ENCODE measurements around the gene ADAR.

DNA sequence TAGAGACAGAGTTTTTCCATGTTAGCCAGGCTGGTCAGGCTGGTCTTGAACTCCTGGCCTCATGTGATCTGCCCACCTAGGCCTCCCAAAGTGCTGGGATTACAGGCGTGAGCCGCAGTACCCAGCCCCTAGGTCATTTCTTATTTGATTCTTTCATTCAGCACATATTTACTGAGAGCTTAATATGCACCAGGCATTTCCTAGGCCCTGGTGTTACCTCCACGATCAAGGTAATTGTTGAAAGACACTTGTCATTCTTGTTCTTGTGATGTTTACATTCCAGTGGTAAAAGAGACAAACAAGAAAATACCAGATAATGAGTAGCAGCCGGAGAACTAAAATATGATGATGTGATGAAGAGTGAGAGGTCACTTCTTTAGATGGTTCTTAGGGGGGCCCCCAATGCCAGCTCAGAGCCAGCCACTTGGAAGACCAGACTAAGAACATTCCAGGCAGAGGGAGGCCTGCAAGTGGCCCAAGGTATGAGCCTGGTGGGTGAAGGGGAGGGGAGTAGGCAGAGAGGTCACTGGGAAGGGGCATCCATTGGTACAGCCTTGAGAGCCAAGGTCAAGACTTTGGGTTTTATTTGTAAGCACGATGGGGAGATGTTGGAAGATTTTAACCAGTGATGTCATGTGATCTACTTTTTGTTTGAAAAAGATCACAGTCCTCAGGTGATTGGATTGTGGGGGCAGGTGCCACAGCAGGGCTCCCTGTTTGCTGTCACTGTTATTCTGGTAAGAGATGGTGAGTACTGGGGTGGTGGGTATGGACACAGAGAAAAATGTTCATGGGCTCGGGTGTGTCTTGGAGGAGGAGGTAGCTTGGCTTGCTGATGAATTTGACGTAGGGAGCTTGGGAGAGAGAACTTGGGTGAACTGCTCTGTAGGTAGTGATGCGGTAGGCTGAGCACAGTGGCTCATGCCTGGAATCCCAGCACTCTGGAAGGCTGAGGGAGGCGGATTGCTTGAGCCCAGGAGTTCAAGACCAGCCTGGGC is 68.2 kb downstream of the ADAR start:
- TF ChIP-seq CTCF (IDR thresholded peaks at IDR 0.05): no peak
- TF ChIP-seq POLR2A (IDR thresholded peaks at IDR 0.05): no peak
- no peak for TF ChIP-seq POLR2AphosphoS5 (IDR thresholded peaks at IDR 0.05)
